H9 (cell line): Measurements from ENCODE around the gene NEDD9. TPM values are rescaled to one million over a fixed set of nuclear protein-coding genes. Genes with fewer than 3 reads are reported as not detected.

Experiments
- DNase-seq: peaks from one replicate; pipeline ENCODE4 v3.0.0-alpha.2; 2017
- H2AFZ ChIP-seq: one replicate; pipeline ENCODE4 v1.6.1; 2013; ENCODE audit warnings: mild to moderate bottlenecking, low read length, control low read depth, moderate library complexity
- H2AK5ac ChIP-seq: 2 replicates; pipeline ENCODE4 v1.6.1; 2013; ENCODE audit warnings: low read length, control low read depth, mixed read lengths; ENCODE audit not compliant: insufficient read length
- H2BK120ac ChIP-seq: one replicate; pipeline ENCODE4 v1.6.1; 2013; ENCODE audit warnings: low read depth, mild to moderate bottlenecking, low read length, control low read depth, inconsistent platforms; ENCODE audit not compliant: poor library complexity, severe bottlenecking
- H2BK12ac ChIP-seq: 2 replicates; pipeline ENCODE4 v1.6.1; 2013; ENCODE audit warnings: low read length, control low read depth, mixed read lengths, low read depth; ENCODE audit not compliant: insufficient read length
- H2BK15ac ChIP-seq: 2 replicates; pipeline ENCODE4 v1.6.1; 2013; ENCODE audit warnings: low read depth, low read length, control low read depth
- H2BK20ac ChIP-seq: one replicate; pipeline ENCODE4 v1.6.1; 2013; ENCODE audit warnings: low read depth, mild to moderate bottlenecking, low read length, control low read depth, inconsistent platforms; ENCODE audit not compliant: poor library complexity, severe bottlenecking
- H2BK5ac ChIP-seq: 2 replicates; pipeline ENCODE4 v1.6.1; 2013; ENCODE audit warnings: low read length, control low read depth, mixed read lengths; ENCODE audit not compliant: insufficient read length
- H3K14ac ChIP-seq: 2 replicates; pipeline ENCODE4 v1.6.1; 2013; ENCODE audit warnings: low read length, control low read depth; ENCODE audit not compliant: insufficient read depth
- H3K18ac ChIP-seq: 2 replicates; pipeline ENCODE4 v1.6.1; 2013; ENCODE audit warnings: low read depth, mild to moderate bottlenecking, mixed read lengths, low read length, control low read depth; ENCODE audit not compliant: insufficient read length
- H3K23ac ChIP-seq: 2 replicates; pipeline ENCODE4 v1.6.1; 2013; ENCODE audit warnings: low read length, control low read depth, mixed read lengths, low read depth; ENCODE audit not compliant: insufficient read length
- H3K23me2 ChIP-seq: 2 replicates; pipeline ENCODE4 v1.6.1; 2013; ENCODE audit warnings: low read depth, mild to moderate bottlenecking, mixed read lengths, low read length, control low read depth; ENCODE audit not compliant: insufficient read length, poor library complexity, severe bottlenecking
- H3K27ac ChIP-seq: 2 replicates; pipeline ENCODE4 v1.5.1; 2013; ENCODE audit warnings: low read length, control low read depth, mixed read lengths, low read depth; ENCODE audit not compliant: insufficient read length
- H3K27me3 ChIP-seq: 2 replicates; pipeline ENCODE4 v1.6.1; 2013; ENCODE audit warnings: low read length, control low read depth, inconsistent platforms; ENCODE audit not compliant: insufficient read depth
- H3K4ac ChIP-seq: 2 replicates; pipeline ENCODE4 v1.6.1; 2013; ENCODE audit warnings: low read depth, mild to moderate bottlenecking, control low read depth, inconsistent platforms, low read length, moderate library complexity
- H3K4me1 ChIP-seq: 2 replicates; pipeline ENCODE4 v1.6.1; 2013; ENCODE audit warnings: low read length, control low read depth, inconsistent platforms; ENCODE audit not compliant: insufficient read depth
- H3K4me2 ChIP-seq: 2 replicates; pipeline ENCODE4 v1.6.1; 2013; ENCODE audit warnings: low read length, control low read depth, mixed read lengths; ENCODE audit not compliant: insufficient read length, insufficient read depth
- H3K56ac ChIP-seq: 2 replicates; pipeline ENCODE4 v1.6.1; 2013; ENCODE audit warnings: low read depth, mild to moderate bottlenecking, mixed read lengths, low read length, control low read depth; ENCODE audit not compliant: insufficient read length
- H3K79me1 ChIP-seq: 2 replicates; pipeline ENCODE4 v1.6.1; 2013; ENCODE audit warnings: low read depth, mild to moderate bottlenecking, moderate library complexity, low read length, control low read depth, inconsistent platforms; ENCODE audit not compliant: insufficient read depth, poor library complexity, severe bottlenecking
- H3K79me2 ChIP-seq: 2 replicates; pipeline ENCODE4 v1.6.1; 2013; ENCODE audit warnings: low read length, control low read depth, inconsistent platforms; ENCODE audit not compliant: insufficient read depth
- H3K9ac ChIP-seq: 2 replicates; pipeline ENCODE4 v1.6.1; 2013; ENCODE audit warnings: low read length, control low read depth, mixed read lengths; ENCODE audit not compliant: insufficient read length; ENCODE audit errors: extremely low read depth
- H3K9me3 ChIP-seq: one replicate; pipeline ENCODE4 v1.6.1; 2013; ENCODE audit warnings: low read depth, low read length, inconsistent platforms; ENCODE audit not compliant: control insufficient read depth
- H3T11ph ChIP-seq: one replicate; pipeline ENCODE4 v1.6.1; 2013; ENCODE audit warnings: mild to moderate bottlenecking, low read length, control low read depth, inconsistent platforms
- H4K20me1 ChIP-seq: one replicate; pipeline ENCODE4 v1.6.1; 2013; ENCODE audit not compliant: control insufficient read depth, insufficient read length, insufficient read depth
- H4K5ac ChIP-seq: 2 replicates; pipeline ENCODE4 v1.6.1; 2013; ENCODE audit warnings: low read depth, mild to moderate bottlenecking, mixed read lengths, low read length, control low read depth; ENCODE audit not compliant: insufficient read length
- H4K8ac ChIP-seq: replicated peaks from 2 replicates; pipeline ENCODE4 v1.6.1; 2013; ENCODE audit warnings: low read length, control low read depth, mixed read lengths, low read depth; ENCODE audit not compliant: insufficient read length
- H4K91ac ChIP-seq: 2 replicates; pipeline ENCODE4 v1.6.1; 2013; ENCODE audit warnings: low read depth, mild to moderate bottlenecking, moderate library complexity, mixed read lengths, low read length, control low read depth; ENCODE audit not compliant: insufficient read length
- H3K27ac Mint-ChIP-seq, 3 experiments: 2 replicates in 2 of 3; 3 replicates in 1 of 3; pipeline ENCODE4 v1.8.0; 2020 to 2021; ENCODE audit warnings: mixed read lengths in 3 of 3, mild to moderate bottlenecking in 1 of 3, moderate library complexity in 1 of 3
- H3K27me3 Mint-ChIP-seq: 2 replicates; pipeline ENCODE4 v1.8.0; 2021; ENCODE audit warnings: low read depth, mild to moderate bottlenecking, moderate library complexity, mixed read lengths
- H3K36me3 Mint-ChIP-seq, 3 experiments: 2 replicates in 2 of 3; 3 replicates in 1 of 3; pipeline ENCODE4 v1.8.0; 2020 to 2021; ENCODE audit warnings: low read depth in 3 of 3, mixed read lengths in 3 of 3; ENCODE audit not compliant: insufficient read depth in 1 of 3
- H3K4me1 Mint-ChIP-seq, 2 experiments: 2 replicates each; pipeline ENCODE4 v1.8.0; 2020; ENCODE audit warnings: mixed read lengths in 2 of 2
- H3K4me3 Mint-ChIP-seq, 2 experiments: 2 replicates in 1 of 2; 3 replicates in 1 of 2; pipeline ENCODE4 v1.8.0; 2020 to 2021; ENCODE audit warnings: mild to moderate bottlenecking in 2 of 2, mixed read lengths in 2 of 2, moderate library complexity in 1 of 2
- H3K9me3 Mint-ChIP-seq, 2 experiments: 2 replicates in 1 of 2; 3 replicates in 1 of 2; pipeline ENCODE4 v1.8.0; 2020; ENCODE audit warnings: mild to moderate bottlenecking in 2 of 2, mixed read lengths in 2 of 2, moderate library complexity in 1 of 2
- CTCF ChIP-seq: fragments of 200-600 bp; sonication (generic); conservative IDR thresholded peaks from 3 replicates; pipeline ENCODE4 v1.8.0; 2021; ENCODE audit warnings: antibody characterized with exemption, mild to moderate bottlenecking
- whole genome bisulfite sequencing: extraction: QIAGEN DNeasy Blood & Tissue Kit; methylation state at CpG from one replicate; pipeline ENCODE4 v1.1.7; 2013; ENCODE audit warnings: missing lambda C conversion rate, low lambda C conversion rate, mixed read lengths; ENCODE audit not compliant: insufficient read length; ENCODE audit errors: extremely low coverage; 5-methylcytosine and 5-hydroxymethylcytosine counted together
- total RNA-seq: library from RNA; stranded (reverse); gene quantifications from 2 replicates; pipeline ENCODE4 v1.2.1, GENCODE V29; 2021

Gene NEDD9
- total RNA-seq, 1 experiment from 2014 or later = 5.5 TPM

GRCh38 chr6:11255610-11256009, 23.1 kb upstream of the NEDD9 start:
- no peaks in the 10 kb centered on the region for H3K9me3 Mint-ChIP-seq
- Histone ChIP-seq H4K91ac (no peak overlapping the region), H2BK20ac (no peak overlapping the region), H4K8ac (no peak overlapping the region), H3K56ac (no peak overlapping the region), H3T11ph (no peak overlapping the region), H3K27ac (no peak overlapping the region), H3K9ac (no peak overlapping the region), H2AK5ac (no peak overlapping the region), H2BK15ac (no peak overlapping the region), H3K4me1 (no peaks in the 10 kb centered on the region), H2BK12ac (no peak overlapping the region), H2BK5ac (no peak overlapping the region), H4K5ac (no peak overlapping the region), H3K27me3 (no peaks in the 10 kb centered on the region), H3K23ac (no peak overlapping the region), H4K20me1 (no peaks in the 10 kb centered on the region), H3K9me3 (no peaks in the 10 kb centered on the region), H3K79me1 (no peaks in the 10 kb centered on the region), H3K4me2 (no peak overlapping the region), H3K18ac (no peak overlapping the region), H2AFZ (no peak overlapping the region), H3K4ac (no peak overlapping the region), H3K79me2 (no peaks in the 10 kb centered on the region), H2BK120ac (no peak overlapping the region), H3K14ac (no peak overlapping the region), H3K23me2 (no peaks in the 10 kb centered on the region)
- no peaks in the 10 kb centered on the region for H3K36me3 Mint-ChIP-seq
- no peak overlapping the region for H3K27ac Mint-ChIP-seq
- H3K4me1 Mint-ChIP-seq = peaks cover 8 to 11% of the 10 kb centered on the region in 2 experiments
- DNase-seq = no peak
- no peak for TF ChIP-seq CTCF
- no peak overlapping the region for H3K4me3 Mint-ChIP-seq
- no peaks in the 10 kb centered on the region for H3K27me3 Mint-ChIP-seq
- no CpG with 5 or more reads among the region's 5 CpGs for WGBS
